ENCODE data around the gene ZNF83. TPM values are rescaled to one million over a fixed set of nuclear protein-coding genes. Genes with fewer than 3 reads are reported as not detected.
"Not testable (repeated sequence)": the region's sequence is repeated elsewhere in the genome, so short reads cannot be mapped to it uniquely, and the experiment has no call there.

The ZNF83 gene
- total and polyA plus RNA-seq, 12 donors = 10.3 to 89.3 (median 16.7) TPM

DNA sequence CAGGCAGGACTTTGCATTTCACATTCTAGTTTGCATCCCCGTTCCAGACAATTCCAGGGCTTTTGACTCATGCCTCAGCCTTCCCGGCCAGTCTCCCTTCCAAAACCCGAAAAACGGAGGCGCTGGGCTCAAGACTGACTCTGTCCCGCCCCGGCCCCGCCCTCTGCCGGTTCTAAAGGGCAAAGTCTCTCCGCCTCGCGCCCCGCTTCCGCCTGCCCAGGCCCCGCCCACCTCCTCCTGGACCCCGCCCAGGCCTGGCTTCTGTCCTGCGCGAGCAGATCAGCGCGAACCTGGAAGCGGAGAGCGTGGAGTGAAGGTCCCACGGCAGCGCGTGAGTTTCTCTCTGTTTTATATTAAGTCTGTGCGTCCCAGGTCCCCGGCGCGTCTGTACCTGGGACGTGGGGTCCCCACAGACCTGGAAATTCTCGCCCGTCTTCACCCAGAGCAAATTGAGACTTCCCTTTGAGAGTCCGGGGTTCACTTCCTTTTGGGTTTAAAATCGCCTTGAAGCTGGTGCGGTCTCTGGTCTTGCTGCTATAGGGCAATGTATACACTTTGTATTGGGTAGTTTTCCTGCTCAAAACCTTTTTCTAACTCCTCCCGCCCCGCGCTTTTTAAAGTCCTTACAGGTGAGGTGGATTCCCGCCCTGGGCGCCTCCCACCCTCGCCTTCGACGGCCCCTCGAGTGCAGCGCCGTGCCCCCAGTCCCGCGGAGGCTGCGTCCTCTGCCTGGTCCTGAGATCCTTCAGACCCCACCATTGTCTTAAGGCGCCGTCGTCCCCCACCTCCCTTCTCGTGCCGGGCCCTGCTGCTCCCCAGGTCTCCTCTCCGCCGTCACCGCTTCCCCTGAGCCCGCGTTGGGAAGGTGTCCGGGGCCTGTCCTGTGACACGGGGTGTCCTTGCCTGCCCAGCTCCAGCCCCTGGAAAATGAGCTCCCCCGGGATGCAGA lies 36.9 kb downstream of the ZNF83 start:
- Histone ChIP-seq H3K4me1 (peaks cover 5 to 18% (median 12%) of the 10 kb centered on the region in 9 donors), H3K36me3 (peaks cover 0 to 11% (median 5%) of the 10 kb centered on the region in 9 donors), H3K4me3 (peak overlapping the region; percentile 57 to 82 (median 65)), H3K27me3 (no peaks in the 10 kb centered on the region), H3K27ac (peak overlapping the region; percentile 9 to 84 (median 67)), H3K9me3 (peaks cover 0 to 35% (median 0%) of the 10 kb centered on the region in 11 donors)
- DNase-seq (peak; percentile 94 to 96), ATAC-seq (peak; percentile 97 to 99 (median 99))
- intact Hi-C loops (cut with DNase I) = loop anchor here in 1 of 10 donors (10.0 kb wide), 2 partner anchors 94 to 144 kb away; no protein-coding TSS in a partner anchor
- TF ChIP-seq, protein P1, sequence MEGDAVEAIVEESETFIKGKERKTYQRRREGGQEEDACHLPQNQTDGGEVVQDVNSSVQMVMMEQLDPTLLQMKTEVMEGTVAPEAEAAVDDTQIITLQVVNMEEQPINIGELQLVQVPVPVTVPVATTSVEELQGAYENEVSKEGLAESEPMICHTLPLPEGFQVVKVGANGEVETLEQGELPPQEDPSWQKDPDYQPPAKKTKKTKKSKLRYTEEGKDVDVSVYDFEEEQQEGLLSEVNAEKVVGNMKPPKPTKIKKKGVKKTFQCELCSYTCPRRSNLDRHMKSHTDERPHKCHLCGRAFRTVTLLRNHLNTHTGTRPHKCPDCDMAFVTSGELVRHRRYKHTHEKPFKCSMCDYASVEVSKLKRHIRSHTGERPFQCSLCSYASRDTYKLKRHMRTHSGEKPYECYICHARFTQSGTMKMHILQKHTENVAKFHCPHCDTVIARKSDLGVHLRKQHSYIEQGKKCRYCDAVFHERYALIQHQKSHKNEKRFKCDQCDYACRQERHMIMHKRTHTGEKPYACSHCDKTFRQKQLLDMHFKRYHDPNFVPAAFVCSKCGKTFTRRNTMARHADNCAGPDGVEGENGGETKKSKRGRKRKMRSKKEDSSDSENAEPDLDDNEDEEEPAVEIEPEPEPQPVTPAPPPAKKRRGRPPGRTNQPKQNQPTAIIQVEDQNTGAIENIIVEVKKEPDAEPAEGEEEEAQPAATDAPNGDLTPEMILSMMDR (IDR thresholded peaks at IDR 0.05) = peak; percentile 9 to 68 (median 52)
- 0 to 1% methylated on average over 62 of the region's 62 CpGs for WGBS, 2 donors

DNA sequence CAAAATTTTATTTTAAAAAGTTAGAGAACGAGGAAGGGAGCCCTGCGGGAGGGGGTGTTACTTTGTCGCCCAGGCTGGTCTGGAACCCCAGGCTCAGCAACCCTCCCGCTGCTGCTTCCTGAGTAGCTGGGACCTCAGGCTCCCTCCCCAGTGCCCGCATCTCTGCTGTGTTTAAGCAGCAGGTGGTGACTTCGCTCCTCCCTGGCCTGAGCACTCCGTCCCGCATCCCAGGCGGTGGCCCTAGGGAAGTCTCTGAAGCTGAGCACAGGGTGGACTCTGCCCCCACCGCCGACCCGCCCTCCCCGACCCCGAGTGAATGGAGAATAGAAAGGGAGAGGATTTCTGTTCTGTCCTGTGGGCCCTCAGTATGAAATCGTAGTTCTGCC lies 37.5 kb downstream of the ZNF83 start:
- DNase-seq = peak in 1 of 2 donors; percentile 36
- intact Hi-C loops (cut with DNase I) = loop anchor here in 1 of 10 donors (10.0 kb wide), 2 partner anchors 94 to 144 kb away; no protein-coding TSS in a partner anchor
- Histone ChIP-seq H3K4me1 (peaks cover 5 to 18% (median 12%) of the 10 kb centered on the region in 9 donors), H3K9me3 (peaks cover 0 to 35% (median 0%) of the 10 kb centered on the region in 11 donors), H3K4me3 (peak overlapping the region; percentile 57 to 82 (median 65)), H3K27ac (peak overlapping the region in 9 of 10 donors; percentile 60 to 84 (median 67)), H3K27me3 (no peaks in the 10 kb centered on the region), H3K36me3 (peaks cover 0 to 18% (median 12%) of the 10 kb centered on the region in 9 donors)
- WGBS, 2 donors = 1 to 3% methylated on average over 15 of the region's 15 CpGs
- TF ChIP-seq, protein P1 (IDR thresholded peaks at IDR 0.05) = no peak
- ATAC-seq = peak; percentile 7 to 58 (median 37)

DNA sequence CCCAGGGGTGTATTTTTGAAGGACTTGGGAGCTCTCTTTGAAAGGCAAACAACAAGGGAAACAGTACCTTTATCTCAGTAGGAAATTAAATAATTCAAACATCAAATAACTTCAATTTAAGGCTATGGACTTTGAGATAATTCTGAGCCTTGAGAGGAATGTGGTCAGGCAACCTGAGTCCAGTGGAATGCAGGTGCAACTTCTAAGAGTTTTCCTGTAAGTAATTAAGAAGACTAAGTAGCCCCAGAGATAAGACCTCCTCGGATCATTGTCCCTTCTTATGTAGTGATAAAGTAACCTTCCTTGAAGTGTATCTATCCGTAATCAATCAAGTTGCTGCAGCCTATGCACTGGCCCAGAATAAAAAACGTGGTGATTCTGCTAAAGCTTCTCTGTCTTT lies 38.9 kb downstream of the ZNF83 start:
- H3K27ac ChIP-seq = no peak overlapping the region
- DNase-seq (no peak), ATAC-seq (no peak)
- H3K9me3 ChIP-seq = peaks cover 0 to 37% (median 0%) of the 10 kb centered on the region in 11 donors
- no peaks in the 10 kb centered on the region for H3K27me3 ChIP-seq
- intact Hi-C loops (cut with DNase I) = no loop called here
- WGBS, 2 donors = 84 to 89% methylated on average over 3 of the region's 3 CpGs
- H3K4me3 ChIP-seq = no peak overlapping the region
- TF ChIP-seq, protein P1 (IDR thresholded peaks at IDR 0.05) = no peak
- peaks cover 5 to 18% (median 12%) of the 10 kb centered on the region in 9 donors for H3K4me1 ChIP-seq
- H3K36me3 ChIP-seq = peaks cover 0 to 28% (median 16%) of the 10 kb centered on the region in 9 donors

DNA sequence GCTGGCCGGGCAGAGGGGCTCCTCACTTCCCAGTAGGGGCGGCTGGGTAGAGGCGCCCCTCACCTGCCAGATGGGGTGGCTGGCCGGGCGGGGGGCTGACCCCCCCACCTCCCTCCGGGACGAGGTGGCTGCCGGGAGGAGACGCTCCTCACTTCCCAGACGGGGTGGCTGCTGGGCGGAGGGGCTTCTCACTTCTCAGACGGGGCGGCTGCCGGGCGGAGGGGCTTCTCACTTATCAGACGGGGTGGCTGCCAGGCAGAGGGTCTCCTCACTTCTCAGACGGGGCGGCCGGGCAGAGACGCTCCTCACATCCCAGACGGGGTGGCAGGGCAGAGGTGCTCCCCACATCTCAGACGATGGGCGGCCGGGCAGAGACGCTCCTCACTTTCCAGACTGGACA lies 44.7 kb downstream of the ZNF83 start:
- intact Hi-C loops (cut with DNase I) = not testable (repeated sequence)
- WGBS, 2 donors = 97% methylated on average over 18 of the region's 25 CpGs; no CpG with 5 or more reads in 1 of the 2 donors

More for the DNA sequence above, 44.7 kb downstream of the ZNF83 start:
- not testable (repeated sequence) for H3K4me3 ChIP-seq, ATAC-seq, DNase-seq, H3K27ac ChIP-seq, H3K27me3 ChIP-seq, H3K4me1 ChIP-seq
- Histone ChIP-seq H3K36me3 (peaks cover 0 to 70% (median 20%) of the 10 kb centered on the region in 9 donors), H3K9me3 (peaks cover 0 to 47% (median 0%) of the 10 kb centered on the region in 11 donors)
